Heart left ventricle (tissue), 16 donors: ENCODE results near the gene RIC3. TPM values are rescaled to one million over a fixed set of nuclear protein-coding genes. Genes with fewer than 3 reads are reported as not detected.
A peak's percentile ranks its signal among the peaks of the same experiment; 100 is the strongest.

Experiments
- ATAC-seq, 4 donors: fragments of 200-7000 bp; cut with Tn5 transposase; one replicate each; pipeline ENCODE4 v1.9.1; 2020 to 2022; ENCODE audit warnings: moderate library complexity in 4 of 4, mild to moderate bottlenecking in 3 of 4, moderate number of reproducible peaks in 1 of 4
- DNase-seq, 5 donors: peaks; one replicate each; pipeline ENCODE4 v3.0.0-alpha.2; 2020
- H3K27ac ChIP-seq, 12 donors: fragments of 200-600 bp; sonication (generic) in 4 of 12; one replicate each; pipeline versions ENCODE4 v1.5.0 to v1.8.0; 2016 to 2022; ENCODE audit warnings: mild to moderate bottlenecking in 2 of 12
- H3K27me3 ChIP-seq, 9 donors: fragments of 200-600 bp; sonication (generic) in 2 of 9; one replicate each; pipeline versions ENCODE4 v1.5.1 to v1.8.0; 2016 to 2022; ENCODE audit warnings: mild to moderate bottlenecking in 3 of 9
- H3K36me3 ChIP-seq, 9 donors: fragments of 200-600 bp; sonication (generic) in 2 of 9; one replicate each; pipeline versions ENCODE4 v1.5.0 to v1.8.0; 2018 to 2022; ENCODE audit warnings: mild to moderate bottlenecking in 2 of 9
- H3K4me1 ChIP-seq, 12 donors: fragments of 200-600 bp; sonication (generic) in 4 of 12; one replicate each; pipeline versions ENCODE4 v1.5.0 to v1.8.0; 2016 to 2022; ENCODE audit warnings: mild to moderate bottlenecking in 3 of 12
- H3K4me3 ChIP-seq, 12 donors: fragments of 200-600 bp; sonication (generic) in 4 of 12; one replicate each; pipeline versions ENCODE4 v1.5.0 to v1.8.0; 2017 to 2022; ENCODE audit warnings: mild to moderate bottlenecking in 9 of 12, moderate library complexity in 4 of 12
- H3K9me3 ChIP-seq, 12 donors: fragments of 200-600 bp; sonication (generic) in 4 of 12; one replicate each; pipeline versions ENCODE4 v1.5.0 to v1.8.0; 2016 to 2022; ENCODE audit warnings: mild to moderate bottlenecking in 1 of 12
- CTCF ChIP-seq, 12 donors: fragments of 200-600 bp; sonication (generic) in 4 of 12; IDR thresholded peaks; one replicate each; pipeline versions ENCODE4 v1.5.0 to v1.8.0; 2018 to 2022; ENCODE audit warnings: antibody characterized with exemption in 12 of 12, mild to moderate bottlenecking in 5 of 12
- POLR2A ChIP-seq, 2 donors: fragments of 450-650 bp; IDR thresholded peaks; one replicate each; pipeline ENCODE4 v1.6.1; 2017; ENCODE audit warnings: antibody characterized with exemption in 2 of 2, mild to moderate bottlenecking in 2 of 2, moderate library complexity in 2 of 2
- WGBS, 4 donors: extraction: QIAGEN DNeasy Blood & Tissue Kit in 2 of 4; methylation state at CpG; one replicate each; pipeline versions ENCODE4 v1.1.5 to v1.1.7; 2013 to 2018; 5-methylcytosine and 5-hydroxymethylcytosine counted together
- intact Hi-C, 10 donors: fragments of 100-400 bp; cut with DNase I; formaldehyde crosslinking; loops; one replicate each; pipeline versions ENCODE4 v1.11.1 to v1.14.2; 2022
- polyA plus RNA-seq, 2 donors: library from polyadenylated mRNA; stranded (reverse); fragments of 200-250 nt; gene quantifications; one replicate each; pipeline ENCODE4 v1.2.3, GENCODE V29; 2013
- total RNA-seq, 9 donors: library from RNA; depleted of rRNA in 2 of 9; stranded (reverse); fragments of >200 nt in 2 of 9; fragmentation: NEBNext Ultra II Directional in 3 of 9; extraction: Animal tissue kit (Norgen Biotek cat#: 25700) in 3 of 9; gene quantifications; one replicate each; pipeline versions ENCODE4 v1.1.0 to v1.2.4, GENCODE V29; 2016 to 2023
- donor health status: ischemic (EF 13 %, LVEDD 7.1; RV severe dilation, severe dysfunction).
- donor health status: healthy with polysubstance abuse.
- donor health status: DM: no; HTN: yes; CAD: no.
- donor health status: DM: no; HTN: no; CAD: no.
- donor health status: ischemic (EF 25% LVEDD 6.9; RV normal size, moderate dysfunction).
- donor health status: ischemic (EF 25% LVEDD 5.7; RV mildly dilated, moderate dysfunction).
- donor health status: healthy.
- donor health status: DM: yes; HTN: yes; CAD: no.
- donor health status: ischemic (EF 35%, LVEDD 5.7; RV mildly dilated, moderate dysfunction).
- donor health status: nonischemic (EF 11% LVEDD 7.7; RV severe dilation, severe dysfunction).
- donor health status: DM: yes; HTN: yes; CAD: no.
- donor health status: PGD.
- donor health status: ischemic (EF 29% LVEDD 5.4; RV normal size, mild dysfunction).
- donor health status: nonischemic (EF 23%, LVEDD 6.1; RV moderate dilation, normal function).

Gene RIC3
- total and polyA plus RNA-seq, 11 donors: 3.1 to 16.3 (median 10.0) TPM

GRCh38 chr11:8066911-8067455 lies 101.8 kb downstream of the RIC3 start:
- Histone ChIP-seq H3K27me3 (no peaks in the 10 kb centered on the region), H3K4me3 (no peak overlapping the region), H3K9me3 (no peaks in the 10 kb centered on the region), H3K36me3 (no peaks in the 10 kb centered on the region), H3K27ac (peak overlapping the region in 5 of 12 donors; percentile 6 to 92 (median 76)), H3K4me1 (peaks cover 6 to 76% (median 62%) of the 10 kb centered on the region in 12 donors)
- 56 to 74% (median 59%) methylated on average over 10 of the region's 10 CpGs for WGBS, 4 donors
- peak in 2 of 4 donors; percentile 5 to 6 for ATAC-seq
- DNase-seq: no peak
- intact Hi-C loops: loop anchor here in 2 of 10 donors (2.0 to 5.0 kb wide), 2 partner anchors 32 to 35 kb away; no protein-coding TSS in a partner anchor
- no peak for TF ChIP-seq CTCF (IDR thresholded peaks at IDR 0.05)
- no peak for TF ChIP-seq POLR2A (IDR thresholded peaks at IDR 0.05)

DNA sequence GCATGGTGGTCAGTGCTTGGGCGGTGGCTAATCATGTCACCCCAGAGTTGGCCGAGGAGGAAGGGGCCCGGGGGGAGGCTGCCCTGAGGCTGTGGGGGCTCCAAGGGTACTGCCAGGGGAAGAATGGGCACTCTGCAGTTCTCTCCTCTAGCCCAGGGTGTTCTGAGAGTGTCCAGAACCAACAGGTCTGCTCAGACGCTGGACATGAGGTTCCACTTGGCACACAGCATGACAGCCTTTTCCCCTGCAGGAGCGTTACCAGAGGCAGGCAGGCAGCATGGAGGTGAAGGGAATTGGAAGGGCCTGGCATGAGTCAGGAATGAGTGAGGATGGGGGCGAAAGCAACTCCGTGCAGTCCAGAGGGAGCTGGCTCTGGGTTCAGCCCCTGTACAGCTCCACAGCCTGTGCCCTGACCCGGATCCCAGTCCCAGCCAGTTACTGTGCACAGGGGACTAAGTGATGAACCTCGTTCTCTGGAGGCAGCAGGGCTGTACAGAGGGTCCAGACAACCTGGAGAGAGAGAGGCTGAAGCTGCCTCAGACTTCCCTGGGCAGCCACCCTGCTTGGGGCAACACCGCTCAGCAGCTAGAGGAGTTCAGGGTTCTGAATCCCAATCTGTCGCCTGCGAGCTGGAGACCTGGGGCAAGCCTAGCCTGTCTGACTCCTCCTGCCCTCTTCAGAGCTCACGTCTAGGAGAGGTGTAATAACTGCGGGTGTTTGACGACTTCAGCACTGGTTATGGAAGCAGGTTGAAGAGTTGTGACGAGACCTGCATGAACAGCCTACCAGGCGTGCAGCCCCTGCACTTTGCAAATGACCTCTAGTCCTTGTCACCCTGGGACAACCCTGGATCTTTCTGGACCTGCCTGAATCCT lies 102.6 kb downstream of the RIC3 start:
- ATAC-seq (peak in 2 of 4 donors; percentile 2 to 6), DNase-seq (no peak)
- Histone ChIP-seq H3K4me1 (peaks cover 6 to 83% (median 63%) of the 10 kb centered on the region in 12 donors), H3K9me3 (no peaks in the 10 kb centered on the region), H3K27me3 (no peaks in the 10 kb centered on the region), H3K36me3 (no peaks in the 10 kb centered on the region), H3K27ac (peak overlapping the region in 5 of 12 donors; percentile 15 to 92 (median 30)), H3K4me3 (no peak overlapping the region)
- TF ChIP-seq CTCF (IDR thresholded peaks at IDR 0.05): no peak
- no peak for TF ChIP-seq POLR2A (IDR thresholded peaks at IDR 0.05)
- WGBS, 4 donors: 77 to 81% (median 79%) methylated on average over 16 to 17 of the region's 17 CpGs
- intact Hi-C loops: loop anchor here in 2 of 10 donors (2.0 to 5.0 kb wide), 2 partner anchors 31 to 34 kb away; no protein-coding TSS in a partner anchor

GRCh38 chr11:8065031-8065430 lies 103.8 kb downstream of the RIC3 start:
- intact Hi-C loops: loop anchor here in 1 of 10 donors (5.0 kb wide), 1 partner anchor 33 kb away; no protein-coding TSS in a partner anchor
- no peaks in the 10 kb centered on the region for H3K9me3 ChIP-seq
- no peak for DNase-seq
- H3K4me3 ChIP-seq: no peak overlapping the region
- TF ChIP-seq POLR2A (IDR thresholded peaks at IDR 0.05): no peak
- peak overlapping the region in 1 of 12 donors; percentile 85 for H3K27ac ChIP-seq
- no peaks in the 10 kb centered on the region for H3K36me3 ChIP-seq
- no peak for ATAC-seq
- 97 to 100% (median 98%) methylated on average over 2 of the region's 2 CpGs for WGBS, 4 donors
- peaks cover 6 to 84% (median 61%) of the 10 kb centered on the region in 12 donors for H3K4me1 ChIP-seq
- no peaks in the 10 kb centered on the region for H3K27me3 ChIP-seq

DNA sequence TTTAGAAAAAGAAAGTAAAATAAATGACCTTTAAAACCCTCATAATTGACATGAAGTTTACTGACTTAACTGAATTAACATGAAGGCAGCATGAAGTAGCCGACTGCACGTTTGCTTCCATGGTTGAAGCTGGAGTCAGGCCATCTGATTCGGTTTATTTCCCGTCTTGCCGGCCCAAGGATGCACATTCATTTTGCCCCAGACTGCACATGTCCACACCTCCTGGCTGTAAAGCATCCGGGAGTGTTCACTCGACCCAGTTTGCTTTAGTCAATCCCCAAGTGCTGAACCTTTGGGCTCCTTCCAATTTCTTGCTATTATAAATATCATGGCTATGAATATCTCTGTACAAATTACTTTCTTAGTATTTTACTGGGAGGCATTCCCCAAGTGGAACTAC lies 105.5 kb downstream of the RIC3 start:
- ATAC-seq: peak; percentile 62 to 81 (median 66)
- TF ChIP-seq CTCF (IDR thresholded peaks at IDR 0.05) (no peak), POLR2A (IDR thresholded peaks at IDR 0.05) (no peak)
- Histone ChIP-seq H3K36me3 (no peaks in the 10 kb centered on the region), H3K4me3 (no peak overlapping the region), H3K27me3 (no peaks in the 10 kb centered on the region), H3K9me3 (no peaks in the 10 kb centered on the region), H3K27ac (peak overlapping the region; percentile 48 to 85 (median 74)), H3K4me1 (peaks cover 0 to 77% (median 50%) of the 10 kb centered on the region in 12 donors)
- peak in 4 of 5 donors; percentile 50 to 75 (median 63) for DNase-seq
- intact Hi-C loops: no loop called here
- 8 to 15% (median 14%) methylated on average over 7 of the region's 7 CpGs for WGBS, 4 donors
